HG02623 (cell line): Measurements from ENCODE around the gene PHC3.

Experiments used
- ATAC-seq: cut with Tn5 transposase; IDR thresholded peaks from one replicate; pipeline ENCODE4 v1.9.1; 2021; ENCODE audit warnings: moderate library complexity; ENCODE audit not compliant: unreplicated experiment

PHC3 gene

GRCh38 chr3:170046269-170047132 lies 135.0 kb downstream of the PHC3 start:
- no peak for ATAC-seq

- ATAC-seq = peak; percentile 79
These were observed 136.7 kb downstream of the PHC3 start for GRCh38 chr3:170044795-170045244.

GRCh38 chr3:170044271-170044670 lies 137.3 kb downstream of the PHC3 start:
- no peak for ATAC-seq

- no peak for ATAC-seq
These were observed 138.0 kb downstream of the PHC3 start for GRCh38 chr3:170043506-170043905.

GRCh38 chr3:170040418-170040817 lies 141.1 kb downstream of the PHC3 start:
- ATAC-seq = no peak

GRCh38 chr3:170038434-170039110 lies 143.0 kb downstream of the PHC3 start:
- peak; percentile 14 for ATAC-seq
